GM18526 (cell line): ENCODE results near the gene C2CD3.

Experiments
- POLR2A ChIP-seq: IDR thresholded peaks from 3 replicates; pipeline ENCODE4 v1.6.1; 2011; ENCODE audit not compliant: insufficient read length; ENCODE audit errors: extremely low read depth

Gene C2CD3

GRCh38 chr11:74141241-74141695 is 29.5 kb downstream of the C2CD3 start:
- no peak for TF ChIP-seq POLR2A

- no peak for TF ChIP-seq POLR2A
Observed at GRCh38 chr11:74139151-74139918, 31.5 kb downstream of the C2CD3 start.

DNA sequence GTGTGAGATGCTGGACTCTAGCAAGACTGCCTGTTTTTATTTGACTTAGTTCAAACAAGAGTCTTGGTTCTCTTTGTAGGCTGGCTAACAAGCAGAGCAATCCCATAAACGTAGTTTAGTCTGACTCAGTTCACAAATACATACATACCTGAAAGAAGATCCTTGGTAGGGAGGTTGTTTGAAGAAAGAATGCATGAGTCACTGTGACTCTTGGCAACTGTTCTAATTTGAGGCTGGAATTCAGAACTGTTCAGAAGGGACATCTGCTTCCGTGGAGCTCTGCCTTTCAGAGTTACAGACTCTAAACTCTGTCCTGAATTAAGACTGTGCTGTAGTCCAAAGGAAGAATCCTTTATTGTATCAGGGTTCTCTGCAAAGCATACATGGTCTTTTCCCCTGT is 32.2 kb downstream of the C2CD3 start:
- TF ChIP-seq POLR2A = no peak

- no peak for TF ChIP-seq POLR2A
Observed at GRCh38 chr11:74138021-74138420, 32.8 kb downstream of the C2CD3 start.

GRCh38 chr11:74135127-74135840 is 35.5 kb downstream of the C2CD3 start:
- TF ChIP-seq POLR2A = no peak

DNA sequence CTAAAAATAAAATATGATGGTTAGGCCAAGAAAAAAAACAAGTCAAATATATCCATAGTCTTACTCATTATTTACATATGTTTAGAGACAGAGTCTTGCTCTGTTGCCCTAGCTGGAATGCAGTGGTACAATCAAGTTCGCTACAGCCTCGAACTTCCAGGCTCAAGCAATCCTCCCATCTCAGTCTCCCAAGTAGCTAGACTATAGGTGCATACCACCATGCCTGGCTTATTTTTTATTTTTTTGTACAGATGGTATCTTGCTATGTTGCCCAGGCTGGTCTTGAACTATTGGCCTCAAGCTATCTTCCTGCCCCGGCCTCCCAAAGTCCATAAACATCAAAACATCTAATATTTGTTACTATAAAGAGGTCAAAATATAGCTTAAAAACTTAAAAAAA is 36.1 kb downstream of the C2CD3 start:
- no peak for TF ChIP-seq POLR2A

- TF ChIP-seq POLR2A = no peak
Observed at GRCh38 chr11:74133436-74133835, 37.4 kb downstream of the C2CD3 start.

GRCh38 chr11:74132833-74133232 is 38.0 kb downstream of the C2CD3 start:
- TF ChIP-seq POLR2A = no peak

DNA sequence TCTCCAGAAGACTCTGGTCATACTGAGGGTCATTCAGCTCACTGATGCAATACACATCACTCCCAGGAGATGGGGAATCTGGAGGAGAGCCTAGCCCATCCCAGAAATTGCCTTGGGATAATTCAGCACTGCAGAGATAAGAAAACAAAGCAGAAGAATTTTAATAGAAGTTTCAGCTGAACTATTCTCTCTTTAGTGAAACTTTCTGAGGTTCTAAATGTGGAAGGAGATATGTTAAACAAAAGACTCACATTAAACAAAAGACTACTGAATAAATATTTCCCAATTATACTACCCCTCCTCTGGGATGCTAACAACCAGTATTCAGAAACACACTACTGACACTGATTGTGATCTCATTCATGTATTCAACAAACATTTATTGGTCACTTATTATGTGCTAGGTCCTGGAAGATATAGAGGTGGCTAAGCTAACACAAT is 47.8 kb downstream of the C2CD3 start:
- TF ChIP-seq POLR2A = no peak

DNA sequence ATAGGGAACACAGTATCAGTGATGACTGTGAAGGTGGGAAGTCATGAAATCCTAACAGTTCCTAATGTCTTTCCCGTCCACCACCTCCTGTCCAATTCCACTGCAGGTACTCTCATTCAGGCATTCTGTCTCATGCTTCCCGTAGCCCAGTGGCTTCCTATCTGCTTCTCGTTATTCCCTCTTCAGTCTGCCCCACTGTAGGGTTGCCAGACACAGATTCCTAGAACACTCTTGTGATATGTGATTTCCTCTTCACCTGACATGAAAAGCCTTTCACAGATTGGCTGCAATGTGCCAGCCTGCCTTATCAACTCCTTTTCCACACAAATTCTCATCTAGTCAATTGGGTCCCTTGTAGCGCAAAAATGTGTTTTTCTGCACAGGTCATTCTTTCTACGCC is 49.0 kb downstream of the C2CD3 start:
- TF ChIP-seq POLR2A = no peak

DNA sequence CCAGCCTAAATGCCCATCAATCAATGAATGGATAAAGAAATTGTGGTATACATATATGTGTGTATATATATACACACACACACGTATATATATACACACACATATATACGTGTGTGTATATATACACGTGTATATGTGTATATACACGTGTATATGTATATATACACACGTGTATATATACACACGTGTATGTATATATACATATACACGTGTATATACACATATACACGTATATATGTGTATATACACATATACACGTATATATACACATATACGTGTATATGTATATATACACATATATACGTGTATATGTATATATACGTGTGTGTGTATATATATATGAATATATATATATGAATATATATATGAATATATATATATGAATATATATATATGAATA is 54.1 kb downstream of the C2CD3 start:
- TF ChIP-seq POLR2A = no peak

- TF ChIP-seq POLR2A = no peak
Observed at GRCh38 chr11:74112877-74113276, 57.9 kb downstream of the C2CD3 start.

GRCh38 chr11:74106124-74106523 is 64.7 kb downstream of the C2CD3 start:
- no peak for TF ChIP-seq POLR2A

DNA sequence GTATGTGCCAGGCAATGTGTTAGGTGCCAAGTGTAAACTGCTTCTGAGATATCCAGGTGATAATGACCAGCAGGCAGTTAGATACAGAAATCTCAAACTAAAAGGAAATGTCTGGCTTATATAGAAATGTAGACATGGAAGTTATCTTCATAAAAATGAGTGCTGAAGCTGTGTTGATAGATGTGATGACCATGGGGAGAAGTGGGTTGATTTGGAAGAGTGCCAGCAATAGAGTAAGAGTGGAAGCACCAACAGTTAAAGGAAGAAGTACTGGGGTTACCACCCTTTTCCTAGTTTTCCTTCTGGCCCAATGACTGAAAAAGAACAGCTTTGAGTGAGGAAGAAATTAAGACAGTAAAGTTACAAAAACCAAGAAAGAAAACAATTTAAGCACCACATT is 68.5 kb downstream of the C2CD3 start:
- no peak for TF ChIP-seq POLR2A

GRCh38 chr11:74100735-74101134 is 70.1 kb downstream of the C2CD3 start:
- TF ChIP-seq POLR2A = no peak

DNA sequence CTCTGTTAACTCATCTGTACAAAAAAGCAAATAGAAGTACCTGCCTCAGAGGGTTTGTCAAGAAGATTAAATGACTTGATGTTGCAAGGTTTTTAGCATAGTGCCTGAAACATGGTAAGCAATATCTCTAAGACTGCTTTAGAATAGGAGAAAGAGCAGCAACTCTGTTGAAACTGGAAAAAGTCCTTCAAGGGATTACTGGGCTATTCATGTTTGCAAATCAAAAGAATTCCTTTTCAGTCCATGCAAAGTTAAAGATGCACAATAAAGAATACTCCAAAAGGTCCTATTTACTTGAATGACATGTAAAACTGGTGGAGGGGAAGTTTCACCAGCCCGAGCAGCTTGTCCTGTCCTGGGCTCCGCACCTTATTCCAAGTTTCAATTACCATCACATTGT is 70.6 kb downstream of the C2CD3 start:
- no peak for TF ChIP-seq POLR2A
